Head of caudate nucleus (tissue), 42 donors: ENCODE data around the gene HS3ST3A1.
"Not testable (repeated sequence)": the region's sequence is repeated elsewhere in the genome, so short reads cannot be mapped to it uniquely, and the experiment has no call there.

Experiments used
- DNase-seq, 42 donors: peaks; one replicate each; pipeline versions ENCODE4 v3.0.0 to v3.0.0-alpha.2; 2020 to 2021; ENCODE audit warnings: mixed read lengths in 7 of 42
- intact Hi-C: fragments of 100-400 bp; cut with DNase I; formaldehyde crosslinking; loops from one replicate; pipeline ENCODE4 v1.15.0; 2022

HS3ST3A1 gene

DNA sequence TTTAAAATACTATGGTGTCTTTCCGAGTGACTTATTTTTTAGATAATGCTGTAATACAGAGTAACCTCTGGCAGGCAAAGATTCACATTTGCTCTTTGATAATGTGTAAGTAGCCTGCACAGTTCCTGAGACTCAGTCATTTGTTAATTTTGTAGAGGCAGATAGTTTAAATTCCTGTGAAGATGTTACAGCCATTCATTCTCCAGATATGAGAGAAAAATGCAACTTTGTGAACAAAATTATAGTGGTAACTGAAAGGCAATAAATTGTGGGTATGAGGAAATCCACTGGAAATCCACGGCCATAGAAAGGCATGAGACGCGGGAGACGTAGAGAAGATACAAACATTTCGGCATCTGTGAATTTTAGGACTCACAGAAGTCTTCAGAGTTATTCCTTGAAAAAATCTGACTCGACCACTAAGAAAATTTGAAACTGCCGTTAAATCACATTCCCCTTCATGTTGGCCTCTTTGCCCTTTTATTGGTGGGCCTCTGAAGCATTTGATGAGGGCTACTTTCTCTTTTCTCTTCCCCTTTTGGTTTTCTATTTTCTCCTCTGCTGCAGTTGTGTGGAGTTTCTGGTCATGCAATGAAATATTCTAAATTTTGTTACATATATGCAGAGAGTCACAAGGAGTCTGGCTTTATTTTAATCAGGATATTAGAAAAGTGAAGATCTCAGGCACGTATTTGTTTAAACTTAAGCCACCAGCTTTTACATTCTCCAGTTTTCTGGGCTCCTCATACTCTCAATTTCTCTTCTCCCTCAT is 18.8 kb downstream of the HS3ST3A1 start:
- intact Hi-C loops, result no loop called here

DNA sequence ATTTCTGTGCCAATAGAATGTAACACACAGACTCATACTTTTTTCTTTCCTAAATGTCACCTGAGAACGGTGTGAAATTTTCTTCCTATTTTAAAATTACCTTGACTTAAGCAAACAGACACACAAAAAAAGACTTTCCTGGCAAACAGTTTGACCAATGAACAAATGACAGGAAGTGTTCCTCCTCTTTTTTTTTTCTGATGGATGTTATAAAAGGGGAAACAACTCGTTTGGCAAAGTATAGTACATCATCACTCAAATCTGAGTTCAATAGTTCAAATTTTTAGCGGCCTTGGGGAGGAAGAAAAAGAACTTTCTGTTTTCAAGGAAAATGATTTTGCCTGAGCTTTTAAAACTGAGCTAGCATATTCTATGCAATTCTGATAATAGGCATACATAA is 19.8 kb downstream of the HS3ST3A1 start:
- intact Hi-C loops, result no loop called here
- no peak for DNase-seq

More for the DNA sequence above, 18.8 kb downstream of the HS3ST3A1 start:
- DNase-seq, result no peak

DNA sequence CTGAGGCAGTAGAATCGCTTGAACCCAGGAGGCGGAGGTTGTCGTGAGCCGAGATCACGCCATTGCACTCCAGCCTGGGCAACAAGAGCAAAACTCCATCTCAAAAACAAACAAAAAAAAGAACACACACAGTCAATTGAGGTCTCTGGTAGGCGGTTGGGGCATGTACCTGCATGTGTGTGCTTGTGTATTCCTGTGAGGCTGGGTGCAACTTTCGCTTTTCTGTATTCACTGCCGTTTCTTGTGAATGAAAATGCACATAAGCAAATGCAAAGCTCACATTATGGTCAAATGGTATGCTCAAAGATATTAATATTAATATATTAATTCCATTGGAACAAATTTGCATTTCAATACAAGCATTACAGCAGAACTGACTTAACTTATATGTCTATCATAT is 20.9 kb downstream of the HS3ST3A1 start:
- no peak for DNase-seq
- intact Hi-C loops, result no loop called here

DNA sequence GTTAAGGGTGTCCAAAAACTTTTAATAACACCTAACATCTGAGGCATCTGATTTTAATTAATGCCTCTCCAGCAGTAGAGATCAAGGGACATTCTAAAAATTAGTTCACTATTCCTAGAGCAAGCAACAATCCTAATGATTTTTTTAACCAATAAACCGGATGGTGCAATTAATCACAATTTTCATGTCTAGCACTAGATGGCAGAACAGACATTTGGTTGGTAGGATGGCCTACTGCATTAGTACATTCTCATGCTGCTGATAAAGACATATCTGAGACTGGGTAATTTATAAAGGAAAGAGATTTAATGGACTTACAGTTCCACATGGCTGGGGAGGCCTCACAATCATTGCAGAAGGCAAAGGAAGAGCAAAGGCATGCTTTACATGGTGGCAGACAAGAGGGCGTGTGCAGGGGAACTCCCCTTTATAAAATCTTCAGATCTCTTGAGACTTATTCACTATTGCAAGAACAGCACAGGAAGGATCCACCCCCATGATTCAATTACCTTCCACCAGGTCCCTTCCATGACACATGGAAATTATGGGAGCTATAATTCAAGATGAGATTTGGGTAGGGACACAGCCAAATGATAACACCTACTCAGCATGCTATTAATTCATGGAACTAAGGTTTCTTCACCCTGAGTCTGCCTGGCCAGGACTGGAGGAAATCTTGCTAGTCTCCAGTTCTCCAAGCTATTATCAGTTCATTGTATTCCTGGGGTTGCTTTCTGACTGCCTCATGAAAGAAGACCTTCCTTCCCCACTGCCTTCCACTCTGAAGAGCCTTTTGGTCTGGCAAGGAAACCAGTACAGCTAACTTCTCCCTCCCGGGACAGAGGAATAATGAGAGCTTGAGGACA is 24.8 kb downstream of the HS3ST3A1 start:
- no peak for DNase-seq
- intact Hi-C loops, result no loop called here

DNA sequence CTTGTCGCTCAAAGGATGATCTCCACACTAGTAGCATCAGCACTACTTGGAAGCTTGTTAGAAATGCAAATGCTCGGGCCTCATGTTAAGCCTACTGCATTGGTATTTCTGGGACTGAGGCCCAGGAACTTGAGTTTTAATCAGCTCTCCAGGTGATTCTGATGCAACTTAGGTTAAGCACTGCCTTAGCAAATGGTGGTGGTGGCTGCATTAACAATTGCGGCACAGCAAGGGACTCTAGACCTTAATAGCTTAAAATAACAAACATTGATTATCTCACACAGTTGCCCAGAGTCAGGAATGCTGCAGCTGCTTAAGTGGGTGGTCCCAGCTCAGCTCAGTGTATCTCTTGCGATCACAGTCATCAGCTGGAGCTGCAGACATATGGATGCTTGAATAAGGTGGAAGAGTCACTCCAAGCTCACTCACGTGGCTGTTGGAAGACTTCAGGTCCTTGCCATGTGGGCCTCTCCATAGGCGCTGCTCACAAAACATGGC is 25.8 kb downstream of the HS3ST3A1 start:
- intact Hi-C loops, result no loop called here
- DNase-seq, result no peak

DNA sequence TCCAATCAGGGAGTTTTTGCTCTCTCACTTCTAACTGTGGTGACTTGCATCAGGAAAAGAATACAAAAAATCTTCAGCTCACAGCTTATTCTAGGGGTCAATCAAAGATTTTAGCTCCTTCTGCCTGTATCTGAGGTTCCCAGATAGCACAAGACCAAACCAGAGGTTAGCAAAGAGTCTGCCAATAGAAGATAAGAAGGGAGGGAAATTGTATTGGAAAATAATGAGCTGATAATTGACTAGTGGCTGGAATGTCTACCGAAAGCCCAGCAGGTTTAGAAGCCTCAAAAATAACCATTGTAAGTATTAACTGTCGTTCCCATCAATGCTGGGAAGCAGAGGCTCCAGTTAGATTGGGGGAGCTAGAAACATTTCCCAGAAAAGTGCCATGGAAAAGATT is 26.3 kb downstream of the HS3ST3A1 start:
- intact Hi-C loops, result no loop called here
- DNase-seq, result no peak

DNA sequence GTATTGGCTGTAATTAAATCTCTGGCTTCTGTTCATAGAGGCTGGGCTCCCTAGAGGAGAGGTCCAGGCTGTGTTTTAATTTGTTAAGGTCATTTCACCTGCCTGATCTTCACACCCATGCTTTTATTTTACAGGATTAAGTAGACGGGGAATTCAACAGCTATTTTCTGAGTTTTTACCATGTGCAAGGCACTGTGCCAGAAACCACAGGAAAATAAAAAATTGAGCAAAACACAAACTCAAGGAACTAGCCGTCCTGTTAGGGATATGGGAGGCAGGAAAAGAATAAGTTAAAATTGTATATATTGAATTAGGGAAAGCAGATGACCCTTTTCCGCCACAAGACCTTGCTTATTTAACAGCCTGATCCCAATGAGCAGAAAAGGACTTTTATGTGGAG is 29.1 kb downstream of the HS3ST3A1 start:
- no peak for DNase-seq
- intact Hi-C loops, result no loop called here

DNA sequence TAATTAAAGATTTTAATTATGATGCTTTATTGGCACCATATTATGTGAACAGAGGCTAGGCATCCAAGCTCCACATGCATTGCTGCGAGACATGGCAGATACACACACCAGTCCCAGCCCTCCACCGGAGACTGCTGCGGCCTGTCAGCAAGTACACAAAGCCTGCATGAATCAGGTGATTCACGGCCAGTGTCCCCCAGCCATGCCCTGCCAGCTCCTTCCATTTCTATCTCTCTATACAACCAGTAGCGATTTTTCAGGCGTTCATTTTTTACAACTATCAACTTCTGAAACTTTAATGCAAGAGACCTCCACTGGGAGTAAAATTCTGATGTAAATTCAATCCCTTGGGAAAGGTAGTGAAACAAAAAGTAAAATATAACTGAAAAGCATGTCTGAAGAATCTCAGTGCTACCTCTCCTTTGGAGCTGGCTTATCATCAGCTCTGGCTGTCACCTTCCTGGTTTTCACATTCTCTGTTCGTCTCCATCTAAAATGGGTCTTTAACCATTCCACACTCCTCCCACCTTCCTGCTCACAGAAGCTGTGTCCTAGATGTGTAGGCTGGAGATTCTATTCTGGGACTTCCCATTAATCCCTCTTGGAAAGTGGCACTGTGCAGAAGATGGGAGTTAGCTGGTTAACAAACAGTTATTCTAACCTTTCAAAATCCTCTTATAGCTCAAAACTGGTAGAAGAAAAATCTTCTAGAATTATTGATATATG is 32.2 kb downstream of the HS3ST3A1 start:
- intact Hi-C loops, result no loop called here
- DNase-seq, result no peak

DNA sequence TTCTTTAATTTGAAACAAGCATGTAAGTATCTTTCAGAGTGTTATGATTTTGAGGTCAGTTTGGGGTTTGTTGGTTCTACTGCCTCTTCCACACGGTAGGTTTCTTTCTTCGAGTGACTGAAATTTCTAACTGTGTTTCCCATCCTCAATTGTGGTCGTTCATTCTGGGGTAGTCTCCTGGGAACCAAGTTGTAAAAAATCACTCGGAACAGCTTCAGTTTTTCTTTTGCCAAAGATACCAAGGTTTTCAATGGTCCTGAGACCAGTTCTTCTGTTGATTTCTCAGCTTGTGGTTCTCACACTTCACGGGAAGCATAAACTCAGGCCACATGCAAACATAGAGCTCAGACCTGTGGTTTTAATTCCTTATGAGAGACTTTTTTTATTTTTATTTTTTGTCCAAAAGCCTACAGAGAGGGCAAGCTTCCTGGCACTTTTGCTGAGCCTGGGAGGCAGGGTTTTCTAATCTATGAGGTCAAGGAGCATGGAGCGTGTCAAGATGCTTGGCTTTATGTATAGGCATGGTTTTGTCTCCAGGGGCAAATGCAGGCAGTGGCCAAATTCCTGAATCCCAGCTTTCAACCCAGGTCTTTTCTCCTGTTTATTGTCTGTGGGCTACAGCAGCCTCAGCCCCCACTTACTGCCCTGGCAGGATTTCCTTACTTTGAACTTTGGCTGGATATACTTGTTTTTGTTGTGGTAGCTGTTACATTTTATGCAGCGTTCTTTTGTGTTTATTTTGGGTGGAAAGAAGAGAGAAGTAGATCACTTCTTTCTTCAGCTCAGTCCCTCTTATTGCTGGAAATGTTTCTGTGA is 32.9 kb downstream of the HS3ST3A1 start:
- DNase-seq, result no peak
- intact Hi-C loops, result no loop called here

DNA sequence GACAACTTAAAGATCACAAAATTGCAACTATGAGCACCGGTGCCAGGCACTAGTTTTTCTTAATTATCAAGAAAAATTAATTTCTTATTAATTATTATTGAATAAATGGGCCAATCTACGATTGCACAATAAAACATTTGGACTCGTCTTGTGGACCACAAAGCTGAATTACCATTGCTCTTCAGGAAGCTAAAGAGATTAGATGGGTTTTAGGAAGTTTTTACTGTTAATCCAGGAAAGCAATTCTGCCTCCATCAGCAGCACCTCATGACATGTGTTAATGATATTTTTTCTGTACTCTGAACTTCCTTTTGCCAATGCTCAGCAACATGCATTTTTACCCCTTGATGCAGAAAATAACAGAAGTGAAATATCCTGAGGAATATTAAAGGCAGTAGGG is 37.9 kb downstream of the HS3ST3A1 start:
- intact Hi-C loops, result no loop called here
- DNase-seq, result no peak

DNA sequence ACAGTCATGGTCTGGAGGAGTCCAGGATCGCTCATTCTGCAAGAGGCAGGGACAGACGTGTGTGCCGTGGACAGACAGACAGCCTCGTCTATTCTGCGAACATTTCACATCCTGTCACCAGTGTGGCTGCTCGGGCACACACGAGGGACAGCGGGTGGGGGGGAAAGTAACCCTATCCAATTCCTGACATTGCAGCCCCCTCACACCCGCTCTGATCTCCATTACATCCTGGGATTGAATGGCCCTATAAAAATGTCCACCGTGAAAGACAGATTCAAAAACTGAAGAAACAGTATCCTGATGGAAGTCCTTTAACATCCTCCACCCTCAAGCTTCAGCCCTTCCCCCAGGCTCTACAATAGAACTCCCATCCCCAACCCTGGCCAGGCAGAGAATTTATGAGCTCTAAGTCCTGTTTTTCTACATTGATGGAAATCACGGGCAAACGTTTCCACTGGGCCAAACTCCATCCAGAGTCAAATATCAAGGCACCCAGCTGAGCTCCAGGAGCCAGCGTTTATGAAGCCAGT is 39.4 kb downstream of the HS3ST3A1 start:
- intact Hi-C loops, result no loop called here
- DNase-seq, result no peak

DNA sequence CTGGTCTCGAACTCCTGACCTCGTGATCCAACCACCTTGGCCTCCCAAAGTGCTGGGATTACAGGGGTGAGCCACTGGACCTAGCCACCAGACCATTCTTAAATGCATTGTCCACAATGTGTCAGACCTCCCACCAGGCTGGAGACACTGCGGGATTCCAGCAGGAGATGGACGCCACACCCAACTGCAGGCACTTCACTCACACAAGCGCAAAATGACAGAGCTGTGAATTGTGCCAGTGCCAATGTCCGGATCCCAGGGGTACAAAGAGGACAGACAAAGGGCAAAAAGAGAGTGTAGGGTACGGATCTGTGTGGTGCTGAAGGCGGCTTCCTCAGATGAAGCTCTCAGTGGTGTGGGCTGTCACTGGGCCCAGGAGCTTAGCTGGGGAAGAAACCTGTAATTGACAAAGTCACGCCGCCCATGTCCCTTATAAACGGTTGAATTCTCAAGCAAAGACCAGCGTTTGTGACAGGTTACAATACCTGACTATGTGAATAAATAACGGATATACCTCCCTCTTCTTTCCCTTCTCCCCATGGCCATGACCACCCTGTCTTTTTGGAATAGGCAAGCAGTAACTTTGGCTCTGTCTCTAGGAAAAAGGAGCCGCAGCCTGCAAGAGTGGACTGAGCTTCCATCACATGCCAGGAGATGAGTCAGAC is 40.0 kb downstream of the HS3ST3A1 start:
- intact Hi-C loops, result no loop called here
- DNase-seq, result no peak

DNA sequence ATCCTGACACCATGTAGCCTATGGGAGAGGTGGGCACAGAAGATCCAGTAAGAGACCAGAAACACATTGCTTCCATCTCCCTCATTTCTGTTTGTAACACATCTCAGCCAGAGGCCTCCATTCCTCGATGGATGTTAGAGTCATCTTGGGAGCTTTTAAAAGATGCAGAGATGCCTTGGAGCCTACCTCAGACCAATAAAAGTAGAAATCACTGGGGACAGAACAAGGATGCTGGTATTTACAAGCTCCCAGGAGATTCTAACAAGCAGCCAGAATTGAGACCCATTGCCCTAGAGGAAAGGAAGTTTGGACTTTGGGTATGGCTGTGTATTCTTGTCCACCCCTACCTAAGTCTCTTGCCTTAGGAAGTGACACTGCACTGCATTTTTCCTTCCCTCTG is 40.8 kb downstream of the HS3ST3A1 start:
- DNase-seq, result no peak
- intact Hi-C loops, result no loop called here

DNA sequence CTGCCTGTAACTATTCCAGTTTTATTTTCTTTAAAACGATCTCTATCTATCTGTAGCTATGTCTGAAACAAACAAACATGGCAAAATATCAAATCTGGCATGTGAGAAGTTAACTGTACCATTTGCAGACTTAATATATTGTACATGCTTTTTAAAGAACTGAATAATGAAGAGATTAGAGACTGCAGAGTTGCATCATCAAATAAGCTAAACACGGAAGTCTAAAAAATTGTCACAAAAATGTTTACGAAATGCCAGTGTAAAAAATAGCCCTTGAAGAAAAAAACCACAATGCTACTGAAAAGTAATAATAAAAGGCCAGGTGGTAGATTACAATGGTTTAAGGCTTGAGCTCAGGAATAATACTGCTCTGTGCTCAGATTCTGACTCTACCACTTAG is 43.1 kb downstream of the HS3ST3A1 start:
- DNase-seq, result no peak
- intact Hi-C loops, result no loop called here

DNA sequence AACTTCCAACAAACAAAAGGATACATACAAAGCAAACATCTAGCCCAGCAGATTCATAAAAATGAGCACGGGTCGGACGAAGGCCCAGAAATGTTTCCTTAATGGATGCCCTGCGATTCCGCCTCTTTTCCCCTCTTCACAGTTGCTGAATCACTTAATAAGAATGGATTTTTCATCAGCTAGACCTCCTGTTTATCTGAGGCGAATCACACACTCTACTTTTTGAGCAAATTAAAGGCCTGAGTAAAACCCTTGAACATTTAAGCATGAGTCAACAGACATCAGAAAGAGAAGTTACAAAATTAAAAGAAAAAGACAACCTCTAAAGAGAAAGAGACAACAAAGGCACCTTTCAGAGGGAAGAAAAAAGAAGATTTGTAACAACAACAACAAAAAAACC is 44.7 kb downstream of the HS3ST3A1 start:
- intact Hi-C loops, result no loop called here
- DNase-seq, result no peak

DNA sequence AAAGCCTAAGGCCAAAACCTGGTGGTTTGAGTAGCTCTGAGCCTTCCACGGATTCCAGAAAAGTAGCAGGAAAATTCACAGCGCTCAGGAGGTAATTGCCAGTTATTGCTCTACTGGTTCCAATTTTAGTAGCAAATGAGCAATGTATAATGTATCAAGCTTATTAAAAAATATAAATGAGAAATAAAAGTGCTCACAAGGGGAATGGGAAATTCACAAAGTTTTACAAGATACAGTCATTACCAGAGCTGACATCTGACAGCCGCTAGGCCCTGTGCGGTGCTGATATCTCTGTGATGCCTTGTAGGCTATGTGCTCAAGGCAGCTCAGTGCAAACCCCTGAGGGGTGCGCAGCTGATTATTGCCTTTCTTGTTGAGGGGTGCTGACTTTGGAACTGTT is 47.5 kb downstream of the HS3ST3A1 start:
- DNase-seq, result no peak
- intact Hi-C loops, result no loop called here

DNA sequence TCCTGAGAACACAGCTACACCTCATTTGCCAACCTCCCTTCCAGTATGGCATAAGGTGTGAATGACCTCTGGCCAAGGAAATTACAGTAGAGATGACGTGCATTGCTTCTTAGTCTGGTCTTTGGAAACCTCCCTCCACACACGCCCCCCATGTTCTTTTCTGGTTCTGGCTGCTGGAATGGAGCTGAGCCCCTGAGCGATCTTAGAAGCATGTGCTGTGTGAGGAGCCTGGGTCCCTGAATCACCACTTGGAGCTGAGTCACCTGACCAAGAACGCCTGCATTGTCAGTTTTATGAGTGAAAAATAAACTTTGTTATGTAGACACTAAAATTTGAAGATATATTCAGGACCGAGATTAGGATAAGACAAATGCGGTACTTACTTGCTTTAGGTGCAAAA is 51.4 kb downstream of the HS3ST3A1 start:
- intact Hi-C loops, result no loop called here
- DNase-seq, result no peak

DNA sequence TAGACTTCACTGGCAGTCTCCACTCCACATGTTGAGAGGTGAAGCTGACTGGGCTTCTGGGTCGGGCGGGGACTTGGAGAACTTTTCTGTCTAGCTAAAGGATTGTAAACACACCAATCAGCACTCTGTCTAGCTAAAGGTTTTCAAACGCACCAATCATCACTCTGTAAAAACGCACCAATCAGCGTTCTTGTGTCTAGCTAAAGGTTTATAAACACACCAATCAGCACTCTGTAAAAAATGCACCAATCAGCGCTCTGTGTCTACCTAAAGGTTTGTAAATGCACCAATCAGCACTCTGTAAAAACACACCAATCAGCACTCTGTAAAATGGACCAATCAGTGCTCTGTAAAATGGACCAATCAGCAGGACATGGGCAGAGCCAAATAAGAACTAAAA is 53.2 kb downstream of the HS3ST3A1 start:
- DNase-seq, intact Hi-C loops: not testable (repeated sequence)
